Endothelial cell of umbilical vein (primary cell): ENCODE data around the gene DGKG.

Source experiments
- CTCF ChIP-seq, 2 donors: IDR thresholded peaks; 1 replicate in 1 of 2; 2 replicates in 1 of 2; pipeline ENCODE4 v1.5.1; 2011; ENCODE audit warnings: low read length in 2 of 2, mild to moderate bottlenecking in 2 of 2, moderate library complexity in 2 of 2, control low read depth in 1 of 2, inconsistent platforms in 1 of 2, low read depth in 1 of 2; ENCODE audit not compliant: insufficient read depth in 1 of 2; ENCODE audit errors: extremely low read depth in 1 of 2
- EZH2 ChIP-seq: IDR thresholded peaks from 2 replicates; pipeline ENCODE4 v1.6.1; 2012; ENCODE audit warnings: borderline replicate concordance, low read depth, mild to moderate bottlenecking, moderate library complexity, low read length, inconsistent platforms; ENCODE audit not compliant: severe bottlenecking
- POLR2A ChIP-seq: IDR thresholded peaks from 2 replicates; pipeline ENCODE4 v1.6.1; 2012; ENCODE audit warnings: low read depth, mild to moderate bottlenecking, control low read depth, low read length
- POLR2AphosphoS5 ChIP-seq: IDR thresholded peaks from 2 replicates; pipeline ENCODE4 v1.6.1; 2012; ENCODE audit warnings: low read depth, mild to moderate bottlenecking, control low read depth, low read length, moderate library complexity; ENCODE audit not compliant: insufficient read depth

GRCh38 chr3:186362537-186362842 lies 456 bp upstream of the DGKG start:
- no peak for TF ChIP-seq CTCF (IDR thresholded peaks at IDR 0.05; ENCODE audit: extremely low read depth in 1 of 2, insufficient read depth in 1 of 2, low read depth in 1 of 2, low read length in 2 of 2)
- TF ChIP-seq EZH2 = no peak
- no peak for TF ChIP-seq POLR2A
- TF ChIP-seq POLR2AphosphoS5 = no peak
